Mucosa of gallbladder (tissue), 1 donor: ENCODE results near the gene SGO2. TPM values are rescaled to one million over a fixed set of nuclear protein-coding genes. Genes with fewer than 3 reads are reported as not detected.
"Not testable (repeated sequence)": the region's sequence is repeated elsewhere in the genome, so short reads cannot be mapped to it uniquely, and the experiment has no call there.

Source experiments
- DNase-seq: peaks from one replicate; pipeline ENCODE4 v3.0.0-alpha.2; 2020; ENCODE audit warnings: low spot score
- total RNA-seq: library from RNA; stranded (reverse); gene quantifications from one replicate; pipeline ENCODE4 v1.2.1, GENCODE V29; 2021
- donor health status: DM: no; HTN: no; CAD: no.

Gene SGO2
- total RNA-seq, 1 donor from 2014 or later, result 2.0 TPM

- DNase-seq, result no peak
Measured at GRCh38 chr2:200515155-200515554, 10.9 kb upstream of the SGO2 start.

- no peak for DNase-seq
Measured at GRCh38 chr2:200523158-200523557, 2.8 kb upstream of the SGO2 start.

GRCh38 chr2:200523604-200524003, 2.4 kb upstream of the SGO2 start:
- no peak for DNase-seq

- DNase-seq, result no peak
Measured at GRCh38 chr2:200525066-200525465, 941 bp upstream of the SGO2 start.

GRCh38 chr2:200525551-200525881, 491 bp upstream of the SGO2 start:
- no peak for DNase-seq

GRCh38 chr2:200528228-200528627, 2.2 kb downstream of the SGO2 start:
- DNase-seq, result no peak

- no peak for DNase-seq
Measured at GRCh38 chr2:200533754-200534153, 7.7 kb downstream of the SGO2 start.

- no peak for DNase-seq
Measured at GRCh38 chr2:200534572-200534971, 8.6 kb downstream of the SGO2 start.

GRCh38 chr2:200538139-200538538, 12.1 kb downstream of the SGO2 start:
- no peak for DNase-seq

- DNase-seq, result no peak
Measured at GRCh38 chr2:200540793-200541192, 14.8 kb downstream of the SGO2 start.

- DNase-seq, result not testable (repeated sequence)
Measured at GRCh38 chr2:200566596-200566995, 40.6 kb downstream of the SGO2 start.

GRCh38 chr2:200567932-200568331, 41.9 kb downstream of the SGO2 start:
- DNase-seq, result no peak

- DNase-seq, result no peak
Measured at GRCh38 chr2:200575957-200576356, 50.0 kb downstream of the SGO2 start.

- DNase-seq, result no peak
Measured at GRCh38 chr2:200577027-200577426, 51.0 kb downstream of the SGO2 start.

- DNase-seq, result no peak
Measured at GRCh38 chr2:200578778-200579177, 52.8 kb downstream of the SGO2 start.

- no peak for DNase-seq
Measured at GRCh38 chr2:200584639-200585038, 58.6 kb downstream of the SGO2 start.

GRCh38 chr2:200585340-200585729, 59.3 kb downstream of the SGO2 start:
- no peak for DNase-seq

GRCh38 chr2:200585730-200586643, 60.0 kb downstream of the SGO2 start, which contains the start of gene AOX1:
TSS of gene AOX1 (plus strand) at chr2:200586014. CDS start at chr2:200586109, 95 bp downstream.
- peak; percentile 80 for DNase-seq

GRCh38 chr2:200586644-200586975, 60.6 kb downstream of the SGO2 start:
- DNase-seq, result no peak

- no peak for DNase-seq
Measured at GRCh38 chr2:200587007-200587616, 61.1 kb downstream of the SGO2 start.

- DNase-seq, result no peak
Measured at GRCh38 chr2:200588076-200588678, 62.2 kb downstream of the SGO2 start.

- peak; percentile 14 for DNase-seq
Measured at GRCh38 chr2:200590090-200590489, 64.1 kb downstream of the SGO2 start.

- DNase-seq, result no peak
Measured at GRCh38 chr2:200591308-200591707, 65.3 kb downstream of the SGO2 start.
